ENCODE measurements around the gene PABPN1.

PABPN1 gene

GRCh38 chr14:23351681-23352505, 30.6 kb downstream of the PABPN1 start:
- Histone ChIP-seq H3K4me3 (ENCODE audit: low read depth, low read length) (peak overlapping the region; percentile 54), H3K4me1 (peaks cover 3% of the 10 kb centered on the region; the same call in 1 of the 2 replicates), H3K9me3 (no peaks in the 10 kb centered on the region), H3K27me3 (no peaks in the 10 kb centered on the region), H3K36me3 (no peaks in the 10 kb centered on the region)
- TF ChIP-seq CTCF (IDR thresholded peaks at IDR 0.05; ENCODE audit: low read depth, low read length), result peak; percentile 16; the same call in 1 of the 2 replicates
- peak; percentile 45 for DNase-seq

GRCh38 chr14:23352506-23353432, 31.5 kb downstream of the PABPN1 start, which contains the start of gene SLC22A17:
TSS of gene SLC22A17 (minus strand) at chr14:23352887.
- 0 out of 2 replicates have a peak, but pooled peaks have one; percentile 16 for TF ChIP-seq CTCF (IDR thresholded peaks at IDR 0.05; ENCODE audit: low read depth, low read length)
- H3K36me3 ChIP-seq, result no peaks in the 10 kb centered on the region
- peak; percentile 82 for DNase-seq
- H3K27me3 ChIP-seq, result no peaks in the 10 kb centered on the region
- peak within 1 kb of the TSS; percentile 54 for H3K4me3 ChIP-seq (ENCODE audit: low read depth, low read length)
- peaks cover 3% of the 10 kb centered on the region; the same call in 1 of the 2 replicates for H3K4me1 ChIP-seq
- H3K9me3 ChIP-seq, result no peaks in the 10 kb centered on the region

GRCh38 chr14:23353433-23353780, 32.1 kb downstream of the PABPN1 start:
- no peak for DNase-seq
- TF ChIP-seq CTCF (IDR thresholded peaks at IDR 0.05; ENCODE audit: low read depth, low read length), result no peak
- no peak overlapping the region for H3K4me3 ChIP-seq (ENCODE audit: low read depth, low read length)

GRCh38 chr14:23354990-23355389, 33.7 kb downstream of the PABPN1 start:
- H3K4me1 ChIP-seq, result peaks cover 3% of the 10 kb centered on the region; the same call in 1 of the 2 replicates

More at GRCh38 chr14:23353433-23353780, 32.1 kb downstream of the PABPN1 start:
- peaks cover 3% of the 10 kb centered on the region; the same call in 1 of the 2 replicates for H3K4me1 ChIP-seq
- no peaks in the 10 kb centered on the region for H3K27me3 ChIP-seq
- no peaks in the 10 kb centered on the region for H3K36me3 ChIP-seq
- H3K9me3 ChIP-seq, result no peaks in the 10 kb centered on the region

GRCh38 chr14:23355871-23356435, 34.7 kb downstream of the PABPN1 start:
- H3K9me3 ChIP-seq, result no peaks in the 10 kb centered on the region
- no peak for DNase-seq
- no peak for TF ChIP-seq CTCF (IDR thresholded peaks at IDR 0.05; ENCODE audit: low read depth, low read length)
- no peaks in the 10 kb centered on the region for H3K27me3 ChIP-seq
- no peaks in the 10 kb centered on the region for H3K36me3 ChIP-seq
- no peak overlapping the region for H3K4me3 ChIP-seq (ENCODE audit: low read depth, low read length)
- peaks cover 3% of the 10 kb centered on the region; the same call in 1 of the 2 replicates for H3K4me1 ChIP-seq

More at GRCh38 chr14:23354990-23355389, 33.7 kb downstream of the PABPN1 start:
- no peaks in the 10 kb centered on the region for H3K27me3 ChIP-seq
- TF ChIP-seq CTCF (IDR thresholded peaks at IDR 0.05; ENCODE audit: low read depth, low read length), result no peak
- no peak for DNase-seq
- H3K36me3 ChIP-seq, result no peaks in the 10 kb centered on the region
- no peaks in the 10 kb centered on the region for H3K9me3 ChIP-seq
- H3K4me3 ChIP-seq (ENCODE audit: low read depth, low read length), result no peak overlapping the region
